Head of caudate nucleus (tissue), 42 donors: Measurements from ENCODE around the gene TMEM80.
"Not testable (repeated sequence)": the region's sequence is repeated elsewhere in the genome, so short reads cannot be mapped to it uniquely, and the experiment has no call there.

Experiments used
- DNase-seq, 42 donors: peaks; one replicate each; pipeline versions ENCODE4 v3.0.0 to v3.0.0-alpha.2; 2020 to 2021; ENCODE audit warnings: mixed read lengths in 7 of 42
- intact Hi-C: fragments of 100-400 bp; cut with DNase I; formaldehyde crosslinking; loops from one replicate; pipeline ENCODE4 v1.15.0; 2022

TMEM80 gene

DNA sequence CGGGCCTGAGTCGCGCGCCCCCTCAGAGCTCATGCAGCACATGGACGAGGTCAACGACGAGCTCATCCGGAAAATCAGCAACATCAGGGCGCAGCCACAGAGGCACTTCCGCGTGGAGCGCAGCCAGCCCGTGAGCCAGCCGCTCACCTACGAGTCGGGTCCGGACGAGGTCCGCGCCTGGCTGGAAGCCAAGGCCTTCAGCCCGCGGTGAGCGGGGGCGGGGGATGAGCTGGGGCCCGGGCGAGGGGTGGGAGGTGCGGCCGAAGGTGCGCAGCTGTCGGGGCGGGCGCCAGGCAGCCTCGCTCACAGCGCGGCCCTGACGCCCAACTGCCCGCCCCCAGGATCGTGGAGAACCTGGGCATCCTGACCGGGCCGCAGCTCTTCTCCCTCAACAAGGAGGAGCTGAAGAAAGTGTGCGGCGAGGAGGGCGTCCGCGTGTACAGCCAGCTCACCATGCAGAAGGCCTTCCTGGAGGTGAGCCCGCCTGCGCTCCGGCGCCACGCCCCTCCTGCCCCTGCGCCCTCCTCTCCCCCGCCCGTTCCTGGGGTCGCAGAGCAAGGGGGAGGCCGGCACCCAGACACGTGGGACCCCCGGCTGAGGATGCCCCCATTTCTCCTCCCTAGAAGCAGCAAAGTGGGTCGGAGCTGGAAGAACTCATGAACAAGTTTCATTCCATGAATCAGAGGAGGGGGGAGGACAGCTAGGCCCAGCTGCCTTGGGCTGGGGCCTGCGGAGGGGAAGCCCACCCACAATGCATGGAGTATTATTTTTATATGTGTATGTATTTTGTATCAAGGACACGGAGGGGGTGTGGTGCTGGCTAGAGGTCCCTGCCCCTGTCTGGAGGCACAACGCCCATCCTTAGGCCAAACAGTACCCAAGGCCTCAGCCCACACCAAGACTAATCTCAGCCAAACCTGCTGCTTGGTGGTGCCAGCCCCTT lies 30.9 kb downstream of the TMEM80 start:
- peak in 1 of 42 donors; percentile 30 for DNase-seq

DNA sequence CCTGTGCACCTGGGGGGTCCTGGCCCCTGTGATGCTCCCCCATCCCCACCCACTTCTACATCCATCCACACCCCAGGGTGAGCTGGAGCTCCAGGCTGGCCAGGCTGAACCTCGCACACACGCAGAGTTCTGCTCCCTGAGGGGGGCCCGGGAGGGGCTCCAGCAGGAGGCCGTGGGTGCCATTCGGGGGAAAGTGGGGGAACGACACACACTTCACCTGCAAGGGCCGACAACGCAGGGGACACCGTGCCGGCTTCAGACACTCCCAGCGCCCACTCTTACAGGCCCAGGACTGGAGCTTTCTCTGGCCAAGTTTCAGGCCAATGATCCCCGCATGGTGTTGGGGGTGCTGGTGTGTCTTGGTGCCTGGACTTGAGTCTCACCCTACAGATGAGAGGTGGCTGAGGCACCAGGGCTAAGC lies 31.7 kb downstream of the TMEM80 start:
- peak in 1 of 42 donors; percentile 29 for DNase-seq
- intact Hi-C loops = loop anchor here (5.0 kb wide), 1 partner anchor 70 kb away; the partner anchor contains the start of gene SLC25A22

More for the DNA sequence above, 30.9 kb downstream of the TMEM80 start:
- intact Hi-C loops = loop anchor here (5.0 kb wide), 1 partner anchor 71 kb away; the partner anchor contains the start of gene SLC25A22

DNA sequence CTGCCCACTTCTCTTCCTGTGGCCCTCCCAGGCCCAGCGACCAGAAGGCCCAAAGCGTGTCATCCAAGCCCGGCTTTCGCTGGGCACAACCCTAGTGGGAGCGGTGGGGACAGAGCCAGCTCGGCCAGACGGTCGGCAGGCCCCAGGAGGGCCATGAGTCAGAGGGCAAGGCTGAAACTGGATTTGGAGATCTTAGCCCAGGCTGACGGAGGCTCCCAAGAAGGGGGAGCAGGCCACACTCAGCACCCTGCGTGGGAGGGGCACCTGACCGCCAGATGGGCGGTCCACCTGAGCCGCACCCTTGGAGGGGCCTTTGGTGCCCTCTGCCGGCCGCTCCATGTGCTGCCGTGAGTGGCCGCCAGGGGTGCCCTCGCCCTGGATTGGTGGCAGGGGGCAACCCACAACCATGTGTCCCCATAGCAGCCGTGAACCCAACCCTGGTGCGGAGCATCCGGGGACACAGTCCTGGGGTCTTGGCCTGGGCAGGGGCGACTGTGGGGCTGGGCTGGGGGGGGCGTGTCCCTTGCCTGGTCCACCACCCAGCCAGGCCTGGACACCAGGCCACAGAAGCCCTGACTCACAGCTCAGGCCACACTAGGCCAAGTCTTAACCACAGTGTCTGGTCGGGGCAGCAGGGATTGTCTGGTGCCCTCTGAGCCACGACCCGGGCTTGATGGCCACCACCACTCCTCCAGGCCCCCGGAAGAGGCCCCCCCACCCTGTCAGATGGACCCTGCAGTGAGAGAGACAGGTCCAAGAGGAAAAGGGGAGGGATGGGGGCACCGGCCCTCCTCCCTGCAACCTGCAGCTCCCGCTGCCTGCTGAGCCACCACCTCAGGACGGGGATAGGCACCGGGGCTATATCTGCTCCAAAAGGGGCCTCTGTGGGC lies 32.5 kb downstream of the TMEM80 start:
- intact Hi-C loops = loop anchor here (5.0 kb wide), 1 partner anchor 69 kb away; the partner anchor contains the start of gene SLC25A22
- DNase-seq = peak; percentile 61 to 94 (median 81)

DNA sequence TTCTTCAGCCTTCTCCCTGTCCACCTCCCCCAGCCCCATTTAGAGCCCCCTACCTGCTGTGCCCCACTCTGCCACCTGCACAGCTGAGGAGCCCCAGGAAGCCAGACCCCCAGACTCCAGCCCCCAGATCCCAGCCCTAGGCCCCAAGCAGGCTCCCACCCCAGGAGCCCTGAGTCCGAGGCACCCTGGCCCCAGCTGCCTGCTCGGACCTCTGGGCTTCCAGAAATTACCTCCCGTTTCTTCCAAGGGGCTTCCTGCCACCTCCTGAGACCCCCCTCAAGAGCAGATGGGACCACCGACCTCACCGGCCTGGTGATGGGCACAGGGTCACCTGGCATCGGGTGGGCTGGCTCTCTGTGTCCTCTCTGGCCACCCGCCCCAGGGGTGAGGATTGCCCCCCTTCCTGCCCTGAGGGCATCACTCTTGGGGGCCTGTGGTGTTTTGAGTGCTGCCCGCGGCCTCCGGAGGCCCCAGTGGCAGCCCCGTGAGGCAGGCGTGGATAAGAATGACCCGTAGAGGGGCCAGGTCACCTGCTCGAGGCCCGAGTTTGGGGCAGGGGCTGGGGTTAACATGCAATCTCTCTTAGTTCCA lies 33.4 kb downstream of the TMEM80 start:
- intact Hi-C loops = loop anchor here (5.0 kb wide), 1 partner anchor 68 kb away; the partner anchor contains the start of gene SLC25A22
- DNase-seq = no peak

DNA sequence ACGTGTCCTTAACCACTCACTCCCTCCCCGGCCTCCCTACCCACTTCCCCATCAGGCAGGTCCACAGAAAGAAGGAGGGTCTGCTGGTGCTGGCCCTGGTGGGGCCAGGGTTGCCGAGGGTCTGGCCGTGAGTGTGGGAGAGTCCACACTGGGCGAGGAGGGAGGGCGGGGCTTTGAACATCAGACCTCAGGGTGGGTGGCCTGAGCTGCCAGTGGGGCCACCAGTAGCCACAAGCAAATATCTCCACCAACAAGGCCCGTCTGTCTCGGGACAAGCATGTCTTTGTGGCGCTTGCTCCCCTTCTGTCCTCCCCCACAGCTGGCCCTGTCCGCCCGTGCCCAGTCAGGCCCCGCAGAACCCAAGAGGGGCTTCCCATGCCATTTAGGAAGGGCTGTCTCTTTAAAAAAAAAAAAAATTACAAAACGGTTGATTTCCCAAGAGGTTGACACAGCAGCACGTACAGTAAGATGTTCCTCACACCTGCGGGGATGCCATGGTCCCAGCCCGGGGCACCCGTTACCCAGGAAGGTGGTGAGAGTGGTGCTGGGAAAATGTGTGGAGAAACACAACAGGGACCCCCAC lies 34.0 kb downstream of the TMEM80 start:
- peak; percentile 69 to 95 (median 90) for DNase-seq
- intact Hi-C loops = loop anchor here (5.0 kb wide), 1 partner anchor 68 kb away; the partner anchor contains the start of gene SLC25A22

DNA sequence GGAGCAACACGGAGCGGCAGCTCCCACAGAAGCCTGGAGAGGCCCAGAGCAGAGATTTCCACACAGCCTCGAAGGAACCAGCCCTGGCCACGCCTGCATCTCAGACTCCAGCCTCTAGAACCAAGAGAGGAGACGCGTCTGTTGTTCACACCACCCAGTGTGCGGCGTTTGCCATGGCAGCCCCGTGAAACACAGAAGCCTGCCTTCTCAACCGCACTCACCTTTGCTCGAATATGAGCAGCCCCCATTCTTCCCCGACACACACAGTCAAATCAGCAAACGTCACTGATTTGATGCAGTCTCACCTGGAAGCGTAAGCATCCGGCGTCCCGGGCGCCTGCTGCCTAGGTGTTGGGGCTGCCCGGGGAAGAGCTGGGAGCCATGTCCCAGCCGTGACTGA lies 37.5 kb downstream of the TMEM80 start:
- no peak for DNase-seq
- intact Hi-C loops = no loop called here

DNA sequence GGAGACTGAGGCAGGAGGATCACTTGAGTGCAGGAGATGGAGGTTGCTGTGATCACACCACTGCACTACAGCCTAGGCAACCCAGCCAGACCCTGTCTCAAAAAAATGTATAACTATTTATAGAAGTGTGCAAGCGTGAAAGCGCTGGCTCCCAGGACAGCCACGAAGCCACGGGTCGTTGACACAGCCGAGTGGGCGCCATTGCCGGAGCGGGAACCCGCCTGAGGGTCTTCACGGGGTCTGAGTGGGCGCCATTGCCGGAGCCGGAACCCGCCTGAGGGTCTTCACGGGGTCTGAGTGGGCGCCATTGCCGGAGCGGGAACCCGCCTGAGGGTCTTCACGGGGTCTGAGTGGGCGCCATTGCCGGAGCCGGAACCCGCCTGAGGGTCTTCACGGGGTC lies 38.9 kb downstream of the TMEM80 start:
- DNase-seq, intact Hi-C loops: not testable (repeated sequence)

DNA sequence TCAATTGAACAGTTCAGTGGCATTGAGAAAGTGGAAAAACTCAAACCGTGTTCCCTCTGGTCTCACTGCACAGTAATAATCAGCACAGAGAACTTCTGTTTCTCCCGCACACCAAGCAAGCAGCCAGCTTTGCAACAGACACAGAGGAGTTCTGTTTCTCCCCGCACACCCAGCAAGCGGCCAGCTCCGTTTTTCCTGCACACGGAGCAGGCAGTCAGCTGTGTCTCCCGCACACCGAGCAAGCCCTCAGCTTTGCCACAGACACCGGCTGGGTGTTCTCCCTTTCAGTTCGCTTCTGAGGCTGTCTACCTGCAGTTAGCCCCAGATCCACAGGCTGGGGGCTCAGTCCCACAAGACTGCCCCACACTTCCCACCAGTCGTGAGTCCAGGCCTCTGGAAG lies 41.8 kb downstream of the TMEM80 start:
- DNase-seq = peak in 20 of 42 donors; percentile 21 to 66 (median 46)
- intact Hi-C loops = no loop called here

DNA sequence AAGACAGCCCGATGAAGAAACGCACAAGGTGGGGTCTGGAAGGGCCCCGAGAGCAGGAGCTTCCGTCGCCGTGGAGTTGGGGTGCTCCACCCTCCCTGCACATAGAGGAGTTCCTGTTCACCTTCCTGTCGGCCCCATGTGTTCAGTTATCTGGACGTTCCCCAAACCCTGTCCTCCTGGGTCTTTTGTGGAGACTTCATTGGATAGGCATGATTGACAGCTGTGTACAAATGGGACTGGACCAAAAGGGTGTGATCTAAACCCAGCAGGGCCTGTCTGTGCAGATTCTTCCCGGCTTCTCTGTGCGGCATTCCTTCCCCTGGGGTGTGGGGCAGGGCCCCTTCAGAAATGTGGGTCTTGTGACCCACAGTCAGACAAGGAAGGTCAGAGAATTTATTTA lies 42.3 kb downstream of the TMEM80 start:
- DNase-seq, intact Hi-C loops: not testable (repeated sequence)

DNA sequence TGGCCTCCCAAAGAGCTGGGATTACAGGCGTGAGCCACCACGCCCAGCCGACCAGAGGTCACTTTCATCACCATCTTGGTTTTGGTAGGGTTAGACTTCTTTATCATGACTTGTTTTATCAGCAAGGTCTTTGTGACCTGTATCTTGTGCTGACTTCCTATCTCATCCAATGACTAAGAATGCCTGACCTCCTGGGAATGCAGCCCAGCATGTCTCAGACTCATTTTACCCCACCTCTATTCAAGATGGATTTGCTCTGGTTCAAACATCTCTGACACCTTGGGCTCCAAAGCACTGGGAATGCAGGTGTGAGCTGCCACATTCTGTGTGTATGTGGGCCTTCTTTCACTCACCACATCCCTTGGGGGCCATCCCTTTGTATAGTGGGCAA lies 46.5 kb downstream of the TMEM80 start:
- no peak for DNase-seq
- intact Hi-C loops = no loop called here

DNA sequence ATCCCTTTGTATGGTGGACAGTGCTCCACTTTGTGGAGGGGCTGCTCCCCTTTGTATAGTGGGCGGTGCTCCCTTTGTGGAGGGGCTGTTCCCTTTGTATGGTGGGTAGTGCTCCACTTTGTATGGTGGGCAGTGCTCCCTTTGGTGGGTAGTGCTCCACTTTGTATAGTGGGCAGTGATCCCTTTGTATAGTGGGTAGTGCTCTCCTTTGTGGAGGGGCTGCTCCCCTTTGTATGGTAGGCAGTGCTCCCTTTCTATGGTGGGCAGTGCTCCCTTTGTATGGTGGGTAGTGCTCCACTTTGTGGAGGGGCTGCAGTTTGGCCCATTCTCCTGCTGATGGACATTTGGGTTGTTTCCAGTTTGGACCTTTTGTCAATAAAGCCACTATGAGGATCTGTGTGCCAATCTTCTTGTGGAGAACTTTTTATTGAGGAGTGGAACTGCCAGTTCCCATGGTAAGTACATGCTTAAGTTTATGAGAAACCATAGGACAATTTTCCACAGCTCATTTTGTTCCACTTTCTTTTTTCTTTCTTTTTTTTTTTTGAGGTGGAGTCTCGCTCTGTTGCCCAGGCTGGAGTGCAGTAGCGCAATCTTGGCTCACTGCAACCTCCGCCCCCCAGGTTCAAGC lies 47.1 kb downstream of the TMEM80 start:
- intact Hi-C loops = no loop called here
- no peak for DNase-seq

DNA sequence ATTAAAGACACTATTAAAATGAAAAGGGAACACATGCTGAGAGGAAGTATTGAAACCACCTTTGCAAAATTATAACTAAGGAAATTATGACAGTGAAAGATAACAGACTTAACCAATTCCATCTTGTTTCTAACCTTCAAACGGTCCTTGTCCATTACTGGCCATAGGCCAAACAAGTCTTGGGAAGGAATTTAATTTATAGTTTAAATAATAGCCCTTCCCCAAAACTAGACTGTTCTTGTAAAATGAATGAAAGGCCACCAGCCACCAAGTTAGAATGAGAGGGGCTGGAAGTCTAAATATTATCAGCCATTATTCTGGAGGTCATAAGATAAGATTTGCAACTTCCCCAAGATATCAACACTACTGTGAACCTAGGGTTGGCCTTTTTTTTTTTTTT lies 49.8 kb downstream of the TMEM80 start:
- DNase-seq = no peak
- intact Hi-C loops = no loop called here

DNA sequence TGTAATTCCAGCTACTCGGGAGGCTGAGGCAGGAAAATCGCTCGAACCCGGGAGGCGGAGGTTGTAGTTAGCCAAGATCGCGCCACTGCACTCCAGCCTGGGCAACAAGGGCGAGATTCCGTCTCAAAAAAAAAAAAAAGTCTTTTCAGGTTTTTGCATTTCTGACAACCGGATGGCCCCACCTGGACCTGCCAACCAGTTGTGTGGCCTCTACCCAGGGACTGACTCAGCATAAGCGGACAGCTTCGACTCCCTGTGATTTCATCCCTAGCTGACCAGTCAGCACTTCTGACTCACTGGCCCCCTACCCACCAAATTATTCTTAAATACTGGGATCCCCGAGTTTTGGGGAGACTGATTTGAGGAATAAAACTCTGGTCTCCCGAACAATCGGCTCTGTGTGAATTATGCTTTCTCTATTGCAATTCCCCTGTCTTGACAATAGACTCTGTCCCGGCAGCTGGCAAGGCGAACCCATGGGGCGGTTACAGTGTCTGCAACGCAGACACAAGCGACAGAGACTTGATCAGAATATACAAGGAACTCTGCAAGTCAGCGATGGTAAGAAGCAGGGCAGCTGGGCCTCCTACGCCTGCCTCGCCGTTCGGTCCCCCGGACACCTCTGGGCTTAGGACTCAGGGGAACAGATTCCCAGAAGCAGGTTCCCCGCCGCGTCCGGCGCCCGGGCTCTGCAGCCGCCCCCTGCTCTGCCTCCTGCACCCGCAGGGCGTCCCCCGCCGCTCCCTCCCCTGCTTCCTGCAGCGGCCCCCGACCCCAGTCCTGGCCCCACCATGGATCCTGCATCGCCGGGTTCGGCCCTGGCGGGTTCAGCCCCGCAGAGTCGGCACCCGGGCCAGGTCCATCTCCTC lies 50.9 kb downstream of the TMEM80 start:
- intact Hi-C loops = no loop called here
- peak; percentile 50 to 83 (median 71) for DNase-seq

DNA sequence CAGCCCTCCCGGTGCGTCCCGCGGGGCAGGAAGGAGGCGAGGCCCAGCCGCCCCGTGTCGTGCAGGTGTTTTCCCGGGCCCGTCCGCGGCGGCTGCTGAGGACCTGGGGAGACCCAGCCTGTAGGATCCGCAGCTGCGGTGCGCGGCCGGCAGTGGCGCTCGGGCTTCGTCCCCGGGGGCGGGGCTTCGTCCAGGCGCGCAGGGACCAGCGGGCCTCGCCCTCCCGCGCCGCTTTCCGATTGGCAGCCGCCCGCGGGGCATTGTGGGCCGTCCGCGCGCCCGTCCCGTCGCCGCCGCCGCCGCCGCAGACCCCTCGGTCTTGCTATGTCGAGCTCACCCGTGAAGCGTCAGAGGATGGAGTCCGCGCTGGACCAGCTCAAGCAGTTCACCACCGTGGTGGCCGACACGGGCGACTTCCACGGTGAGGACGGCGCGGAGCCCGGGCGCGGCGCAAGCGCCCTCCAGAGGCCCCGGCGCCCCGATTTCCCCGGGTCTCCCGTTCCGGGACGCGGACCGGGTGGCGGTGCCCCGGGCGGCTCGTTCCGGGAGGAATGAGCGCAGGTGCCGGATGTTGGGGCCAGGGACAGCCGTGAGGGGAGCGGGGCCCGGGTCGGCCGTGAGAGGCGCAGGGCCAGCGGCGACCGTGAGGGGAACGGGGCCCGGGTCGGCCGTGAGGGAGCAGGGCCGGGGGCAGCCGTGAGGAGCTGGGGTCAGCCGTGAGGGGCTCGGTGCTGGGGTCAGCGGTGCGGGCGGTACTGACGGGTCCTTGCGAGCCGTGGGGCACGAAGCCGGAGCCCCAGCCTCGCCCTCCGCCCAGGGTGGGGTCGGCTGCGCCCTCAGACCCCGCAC lies 51.8 kb downstream of the TMEM80 start, which contains the start of gene TALDO1:
TSS of gene TALDO1 (plus strand) at position 307 of the 849 bp plus-strand sequence. CDS start at position 325, 18 bp downstream.
- intact Hi-C loops = no loop called here
- DNase-seq = peak; percentile 84 to 97 (median 94)

DNA sequence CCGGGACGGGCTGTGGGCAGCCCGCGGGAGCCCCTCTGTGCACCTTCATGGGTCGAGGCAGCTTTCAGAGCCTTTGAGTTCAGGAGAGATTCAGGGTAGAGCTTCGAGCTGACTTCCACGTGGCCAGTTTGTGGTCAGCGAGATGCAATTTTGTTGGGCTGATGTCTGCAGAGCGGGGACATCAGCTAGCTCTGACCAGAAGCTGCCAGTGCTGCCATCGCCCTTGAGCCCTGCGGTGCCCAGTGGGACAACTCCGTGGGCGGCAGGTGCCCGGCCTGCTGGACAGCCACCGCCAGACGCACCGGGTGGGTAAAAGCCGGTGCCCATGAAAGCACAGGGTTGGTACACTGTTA lies 52.4 kb downstream of the TMEM80 start:
- peak in 7 of 42 donors; percentile 23 to 43 (median 33) for DNase-seq
- intact Hi-C loops = no loop called here

DNA sequence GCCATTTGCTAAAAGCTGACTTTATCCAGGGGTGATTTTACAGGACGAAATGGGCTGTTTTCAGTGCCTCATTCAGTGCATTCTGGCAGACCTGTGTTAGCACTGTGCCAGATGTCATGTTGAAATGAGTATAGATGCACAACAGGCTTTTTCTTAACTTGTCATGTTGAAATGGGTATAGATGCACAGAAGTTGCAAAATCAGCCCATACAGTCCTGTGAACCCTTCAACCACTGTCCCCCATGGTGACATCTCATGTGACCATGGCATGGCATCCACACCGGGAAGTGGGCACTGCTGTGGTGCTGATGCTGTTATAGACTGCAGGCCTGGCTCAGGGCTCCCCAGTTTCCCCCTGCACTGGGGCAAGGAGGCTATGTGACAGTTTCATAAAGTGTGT lies 54.1 kb downstream of the TMEM80 start:
- intact Hi-C loops = no loop called here
- DNase-seq = peak in 1 of 42 donors; percentile 38
